GM23338 (cell line): ENCODE data around the gene FGD4. TPM values are rescaled to one million over a fixed set of nuclear protein-coding genes. Genes with fewer than 3 reads are reported as not detected.

Source experiments
- ATAC-seq: fragments of 200-7000 bp; cut with Tn5 transposase; 3 replicates; pipeline ENCODE4 v1.9.1; 2020
- DNase-seq: peaks from one replicate; pipeline ENCODE4 v3.0.0-alpha.2; 2015; ENCODE audit warnings: low spot score
- H2AFZ ChIP-seq: fragments of 200-600 bp; sonication (generic); 2 replicates; pipeline ENCODE4 v1.8.0; 2016; ENCODE audit warnings: antibody characterized with exemption, mild to moderate bottlenecking, moderate library complexity
- H3F3A ChIP-seq: fragments of 200-600 bp; sonication (generic); replicated peaks from 2 replicates; pipeline ENCODE4 v1.8.0; 2017; ENCODE audit warnings: antibody characterized with exemption, mixed run types, low read depth
- H3K27ac ChIP-seq: fragments of 200-600 bp; sonication (generic); 2 replicates; pipeline ENCODE4 v1.6.1; 2016; ENCODE audit warnings: low read depth
- H3K27me3 ChIP-seq: fragments of 200-600 bp; sonication (generic); 2 replicates; pipeline ENCODE4 v1.8.0; 2016; ENCODE audit warnings: mild to moderate bottlenecking, mixed run types, moderate library complexity; ENCODE audit not compliant: insufficient read depth
- H3K36me3 ChIP-seq: fragments of 200-600 bp; sonication (generic); 2 replicates; pipeline ENCODE4 v1.8.0; 2016; ENCODE audit warnings: mild to moderate bottlenecking; ENCODE audit not compliant: insufficient read depth
- H3K4me1 ChIP-seq: fragments of 200-600 bp; sonication (generic); 2 replicates; pipeline ENCODE4 v1.8.0; 2016; ENCODE audit warnings: mild to moderate bottlenecking, moderate library complexity; ENCODE audit not compliant: insufficient read depth
- H3K4me2 ChIP-seq: fragments of 200-600 bp; sonication (generic); 2 replicates; pipeline ENCODE4 v1.7.1; 2017; ENCODE audit warnings: mixed run types
- H3K4me3 ChIP-seq: fragments of 200-600 bp; sonication (generic); 2 replicates; pipeline ENCODE4 v1.6.1; 2016; ENCODE audit warnings: mixed run types
- H3K79me2 ChIP-seq: fragments of 200-600 bp; sonication (generic); replicated peaks from 2 replicates; pipeline ENCODE4 v1.8.0; 2017; ENCODE audit warnings: mild to moderate bottlenecking; ENCODE audit not compliant: insufficient read depth
- H3K9me2 ChIP-seq: fragments of 200-600 bp; sonication (generic); 2 replicates; pipeline ENCODE4 v1.8.0; 2017; ENCODE audit not compliant: insufficient read depth
- H4K20me1 ChIP-seq: fragments of 200-600 bp; sonication (generic); replicated peaks from 2 replicates; pipeline ENCODE4 v1.8.0; 2017; ENCODE audit warnings: mild to moderate bottlenecking; ENCODE audit not compliant: insufficient read depth
- H3K27ac Mint-ChIP-seq: 2 replicates; pipeline ENCODE4 v1.8.0; 2020; ENCODE audit warnings: inconsistent platforms, mild to moderate bottlenecking, moderate library complexity, mixed read lengths
- H3K27me3 Mint-ChIP-seq: 3 replicates; pipeline ENCODE4 v1.8.0; 2022; ENCODE audit warnings: low read depth, mild to moderate bottlenecking, moderate library complexity, mixed read lengths, inconsistent platforms; ENCODE audit not compliant: insufficient read depth, poor library complexity
- H3K36me3 Mint-ChIP-seq: 3 replicates; pipeline ENCODE4 v1.8.0; 2021; ENCODE audit warnings: low read depth, mild to moderate bottlenecking, inconsistent platforms, moderate library complexity, mixed read lengths
- H3K4me1 Mint-ChIP-seq: 3 replicates; pipeline ENCODE4 v1.8.0; 2020; ENCODE audit warnings: mild to moderate bottlenecking, inconsistent platforms, mixed read lengths
- H3K4me3 Mint-ChIP-seq: 3 replicates; pipeline ENCODE4 v1.8.0; 2021; ENCODE audit warnings: moderate library complexity, mild to moderate bottlenecking, inconsistent platforms, mixed read lengths
- H3K9me3 Mint-ChIP-seq: 3 replicates; pipeline ENCODE4 v1.8.0; 2020; ENCODE audit warnings: moderate library complexity, mild to moderate bottlenecking, inconsistent platforms, mixed read lengths
- EZH2 ChIP-seq: fragments of 200-600 bp; sonication (generic); IDR thresholded peaks from one replicate; pipeline ENCODE4 v1.8.0; 2017; ENCODE audit warnings: antibody characterized with exemption, mild to moderate bottlenecking, low read depth; ENCODE audit not compliant: unreplicated experiment
- JUNB ChIP-seq: IDR thresholded peaks from one replicate; pipeline ENCODE4 v1.6.1; 2016; ENCODE audit warnings: antibody characterized with exemption; ENCODE audit not compliant: unreplicated experiment
- ZNF114 ChIP-seq: fragments of 250-450 bp; sonication (Bioruptor Pico); IDR thresholded peaks from 2 replicates; pipeline ENCODE4 v1.5.0; 2020; ENCODE audit warnings: mild to moderate bottlenecking, moderate library complexity
- polyA plus RNA-seq: library from polyadenylated mRNA; unstranded; fragments of >200 nt; fragmentation: Nextera tagmentation; extraction: Ambion mirVana; gene quantifications from 2 replicates; pipeline ENCODE4 v1.2.1, GENCODE V29; 2016
- total RNA-seq: library from RNA; depleted of rRNA; stranded (reverse); fragments of >200 nt; shearing (Covaris generic); gene quantifications from 2 replicates; pipeline ENCODE4 v1.2.3, GENCODE V29; 2014
- TF ChIP-seq, protein P1 (sequence below), 2 experiments: fragments of 200-600 bp in 1 of 2; sonication (generic) in 1 of 2; conservative IDR thresholded peaks; 2 replicates each; pipeline versions ENCODE4 v1.5.1 to v1.6.1; 2016 to 2017; ENCODE audit warnings: antibody characterized with exemption in 2 of 2, low read depth in 2 of 2, mild to moderate bottlenecking in 2 of 2, moderate library complexity in 1 of 2

Gene FGD4
- total and polyA plus RNA-seq, 2 experiments from 2014 or later, result 24.3 to 54.3 TPM

DNA sequence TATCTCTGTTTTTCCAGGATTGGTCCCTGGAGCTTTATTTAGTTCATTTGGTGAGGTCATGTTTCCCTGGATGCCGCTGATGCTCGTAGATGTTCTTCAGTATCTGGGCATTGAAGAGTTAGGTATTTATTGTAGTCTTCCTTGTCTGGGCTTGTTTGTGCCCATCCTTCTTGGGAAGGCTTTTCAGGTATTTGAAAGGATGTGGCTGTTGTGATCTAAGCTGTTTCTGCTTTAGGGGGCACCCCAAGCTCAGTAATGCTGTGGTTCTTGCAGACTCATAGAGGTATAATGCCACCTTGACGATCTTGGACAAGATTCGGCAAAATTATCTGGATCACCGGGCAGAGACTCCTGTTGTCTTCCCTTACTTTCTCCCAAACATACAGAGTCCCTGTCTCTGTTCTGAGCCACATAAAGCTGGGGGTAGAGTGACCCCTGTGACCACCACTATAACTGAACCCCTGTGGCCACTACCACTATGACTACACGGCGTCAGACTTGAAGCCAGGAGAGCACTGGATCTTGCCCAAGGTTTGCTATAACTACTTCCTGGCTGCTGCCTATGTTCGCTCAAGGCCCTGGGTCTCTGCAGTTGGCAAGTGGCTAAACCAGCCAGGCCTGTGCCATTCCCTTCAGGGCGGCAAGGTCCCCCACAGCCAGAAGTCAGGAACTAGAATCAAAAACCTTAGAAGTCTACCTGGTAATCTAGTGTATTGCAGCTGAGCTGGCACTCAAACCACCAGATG is 40.9 kb downstream of the FGD4 start:
- H3K27ac ChIP-seq, result peak overlapping the region; percentile 17
- Mint-ChIP-seq H3K4me1 (peaks cover 68% of the 10 kb centered on the region), H3K27me3 (peaks cover 5% of the 10 kb centered on the region), H3K9me3 (no peaks in the 10 kb centered on the region), H3K27ac (peak overlapping the region; percentile 53), H3K36me3 (peaks cover 6% of the 10 kb centered on the region; the same call in 1 of the 3 replicates), H3K4me3 (no peak overlapping the region)
- TF ChIP-seq, protein P1, sequence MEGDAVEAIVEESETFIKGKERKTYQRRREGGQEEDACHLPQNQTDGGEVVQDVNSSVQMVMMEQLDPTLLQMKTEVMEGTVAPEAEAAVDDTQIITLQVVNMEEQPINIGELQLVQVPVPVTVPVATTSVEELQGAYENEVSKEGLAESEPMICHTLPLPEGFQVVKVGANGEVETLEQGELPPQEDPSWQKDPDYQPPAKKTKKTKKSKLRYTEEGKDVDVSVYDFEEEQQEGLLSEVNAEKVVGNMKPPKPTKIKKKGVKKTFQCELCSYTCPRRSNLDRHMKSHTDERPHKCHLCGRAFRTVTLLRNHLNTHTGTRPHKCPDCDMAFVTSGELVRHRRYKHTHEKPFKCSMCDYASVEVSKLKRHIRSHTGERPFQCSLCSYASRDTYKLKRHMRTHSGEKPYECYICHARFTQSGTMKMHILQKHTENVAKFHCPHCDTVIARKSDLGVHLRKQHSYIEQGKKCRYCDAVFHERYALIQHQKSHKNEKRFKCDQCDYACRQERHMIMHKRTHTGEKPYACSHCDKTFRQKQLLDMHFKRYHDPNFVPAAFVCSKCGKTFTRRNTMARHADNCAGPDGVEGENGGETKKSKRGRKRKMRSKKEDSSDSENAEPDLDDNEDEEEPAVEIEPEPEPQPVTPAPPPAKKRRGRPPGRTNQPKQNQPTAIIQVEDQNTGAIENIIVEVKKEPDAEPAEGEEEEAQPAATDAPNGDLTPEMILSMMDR (conservative IDR thresholded peaks at IDR 0.05; ENCODE audit: low read depth in 2 of 2), result peak in 1 of 2 experiments; percentile 27; a peak in 1 of 4 replicates
- TF ChIP-seq JUNB, result no peak
- TF ChIP-seq ZNF114 (CRISPR knock-in tag), result no peak
- H4K20me1 ChIP-seq, result peaks cover 28% of the 10 kb centered on the region
- no peak overlapping the region for H3K4me3 ChIP-seq
- H3K4me1 ChIP-seq, result peaks cover 63% of the 10 kb centered on the region
- H3K36me3 ChIP-seq, result no peaks in the 10 kb centered on the region
- ATAC-seq (no peak), DNase-seq (no peak)
- H3F3A ChIP-seq, result no peaks in the 10 kb centered on the region; the same call in 1 of the 2 replicates
- H3K27me3 ChIP-seq, result no peaks in the 10 kb centered on the region
- no peaks in the 10 kb centered on the region for H3K9me2 ChIP-seq
- H3K4me2 ChIP-seq, result no peak overlapping the region
- H2AFZ ChIP-seq, result no peak overlapping the region
- H3K79me2 ChIP-seq, result peaks cover 100% of the 10 kb centered on the region

DNA sequence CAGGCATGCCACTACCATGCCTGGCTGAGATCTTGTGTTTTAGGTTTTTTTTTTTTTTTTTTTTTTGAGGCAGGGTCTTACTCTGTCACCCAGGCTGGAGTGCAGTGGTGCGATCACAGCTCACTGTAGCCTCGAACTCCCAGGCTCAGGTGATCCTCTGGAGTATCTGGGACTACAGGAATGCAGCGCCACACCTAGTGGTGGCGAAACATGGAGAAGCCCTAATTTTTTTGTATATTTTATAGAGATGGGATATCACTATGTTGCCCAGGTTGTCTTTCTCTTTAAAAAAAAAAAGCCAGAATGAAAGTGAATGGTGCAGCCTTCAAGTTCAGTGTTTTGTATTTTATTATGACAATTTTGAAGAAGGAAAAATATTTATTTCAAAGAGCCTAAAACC is 44.1 kb downstream of the FGD4 start:
- H3K9me2 ChIP-seq, result no peaks in the 10 kb centered on the region
- no peaks in the 10 kb centered on the region for H3K27me3 ChIP-seq
- DNase-seq (no peak), ATAC-seq (peak; percentile 25)
- H3K4me3 ChIP-seq, result no peak overlapping the region
- Mint-ChIP-seq H3K27ac (no peak overlapping the region), H3K9me3 (no peaks in the 10 kb centered on the region), H3K36me3 (no peaks in the 10 kb centered on the region), H3K27me3 (peaks cover 8% of the 10 kb centered on the region), H3K4me1 (peaks cover 74% of the 10 kb centered on the region), H3K4me3 (no peak overlapping the region)
- H3F3A ChIP-seq, result no peaks in the 10 kb centered on the region; the same call in 1 of the 2 replicates
- no peaks in the 10 kb centered on the region for H3K36me3 ChIP-seq
- H2AFZ ChIP-seq, result no peak overlapping the region
- H3K27ac ChIP-seq, result no peak overlapping the region
- H4K20me1 ChIP-seq, result peaks cover 25% of the 10 kb centered on the region
- no peak for TF ChIP-seq EZH2
- TF ChIP-seq, protein P1 (conservative IDR thresholded peaks at IDR 0.05; ENCODE audit: low read depth in 2 of 2), result peak; percentile 25 to 27; a peak in 1 of 4 replicates
- peaks cover 100% of the 10 kb centered on the region for H3K79me2 ChIP-seq
- H3K4me1 ChIP-seq, result peaks cover 72% of the 10 kb centered on the region
- no peak overlapping the region for H3K4me2 ChIP-seq
